ENCODE measurements around the gene ADAMTS6.

DNA sequence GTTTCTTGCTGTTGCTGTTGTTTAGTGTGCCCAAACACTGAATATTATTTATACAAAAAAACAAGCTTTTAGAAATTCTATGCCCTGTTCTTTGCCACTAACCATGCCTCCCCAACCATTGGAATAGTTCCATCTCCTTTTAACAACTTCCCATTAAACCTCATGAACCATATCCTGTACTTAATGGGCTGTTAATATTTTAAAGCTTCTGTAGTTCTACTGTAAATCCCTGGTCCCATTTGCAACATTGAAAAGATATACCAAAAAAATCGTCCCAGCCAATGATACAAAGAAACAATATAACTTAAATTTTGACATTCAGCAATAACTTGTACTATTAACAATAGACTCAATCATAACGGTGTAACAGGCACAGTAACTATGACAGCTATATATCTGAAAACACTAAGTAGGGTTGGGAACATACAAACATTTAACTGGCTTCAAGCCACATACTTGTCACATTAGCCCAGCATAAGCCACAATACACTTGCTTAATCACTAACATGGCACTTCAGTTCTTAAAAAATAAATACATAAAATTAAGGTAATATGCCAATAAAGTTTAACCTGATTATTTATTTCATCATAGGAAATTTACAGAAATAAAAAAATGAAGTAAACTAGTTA, 86.1 kb downstream of the ADAMTS6 start:
- TF ChIP-seq, protein P1, sequence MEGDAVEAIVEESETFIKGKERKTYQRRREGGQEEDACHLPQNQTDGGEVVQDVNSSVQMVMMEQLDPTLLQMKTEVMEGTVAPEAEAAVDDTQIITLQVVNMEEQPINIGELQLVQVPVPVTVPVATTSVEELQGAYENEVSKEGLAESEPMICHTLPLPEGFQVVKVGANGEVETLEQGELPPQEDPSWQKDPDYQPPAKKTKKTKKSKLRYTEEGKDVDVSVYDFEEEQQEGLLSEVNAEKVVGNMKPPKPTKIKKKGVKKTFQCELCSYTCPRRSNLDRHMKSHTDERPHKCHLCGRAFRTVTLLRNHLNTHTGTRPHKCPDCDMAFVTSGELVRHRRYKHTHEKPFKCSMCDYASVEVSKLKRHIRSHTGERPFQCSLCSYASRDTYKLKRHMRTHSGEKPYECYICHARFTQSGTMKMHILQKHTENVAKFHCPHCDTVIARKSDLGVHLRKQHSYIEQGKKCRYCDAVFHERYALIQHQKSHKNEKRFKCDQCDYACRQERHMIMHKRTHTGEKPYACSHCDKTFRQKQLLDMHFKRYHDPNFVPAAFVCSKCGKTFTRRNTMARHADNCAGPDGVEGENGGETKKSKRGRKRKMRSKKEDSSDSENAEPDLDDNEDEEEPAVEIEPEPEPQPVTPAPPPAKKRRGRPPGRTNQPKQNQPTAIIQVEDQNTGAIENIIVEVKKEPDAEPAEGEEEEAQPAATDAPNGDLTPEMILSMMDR (IDR thresholded peaks at IDR 0.05): no peak
- TF ChIP-seq, protein P2, sequence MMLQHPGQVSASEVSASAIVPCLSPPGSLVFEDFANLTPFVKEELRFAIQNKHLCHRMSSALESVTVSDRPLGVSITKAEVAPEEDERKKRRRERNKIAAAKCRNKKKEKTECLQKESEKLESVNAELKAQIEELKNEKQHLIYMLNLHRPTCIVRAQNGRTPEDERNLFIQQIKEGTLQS (CRISPR knock-in tag; conservative IDR thresholded peaks at IDR 0.05): no peak
- TF ChIP-seq, protein P3, sequence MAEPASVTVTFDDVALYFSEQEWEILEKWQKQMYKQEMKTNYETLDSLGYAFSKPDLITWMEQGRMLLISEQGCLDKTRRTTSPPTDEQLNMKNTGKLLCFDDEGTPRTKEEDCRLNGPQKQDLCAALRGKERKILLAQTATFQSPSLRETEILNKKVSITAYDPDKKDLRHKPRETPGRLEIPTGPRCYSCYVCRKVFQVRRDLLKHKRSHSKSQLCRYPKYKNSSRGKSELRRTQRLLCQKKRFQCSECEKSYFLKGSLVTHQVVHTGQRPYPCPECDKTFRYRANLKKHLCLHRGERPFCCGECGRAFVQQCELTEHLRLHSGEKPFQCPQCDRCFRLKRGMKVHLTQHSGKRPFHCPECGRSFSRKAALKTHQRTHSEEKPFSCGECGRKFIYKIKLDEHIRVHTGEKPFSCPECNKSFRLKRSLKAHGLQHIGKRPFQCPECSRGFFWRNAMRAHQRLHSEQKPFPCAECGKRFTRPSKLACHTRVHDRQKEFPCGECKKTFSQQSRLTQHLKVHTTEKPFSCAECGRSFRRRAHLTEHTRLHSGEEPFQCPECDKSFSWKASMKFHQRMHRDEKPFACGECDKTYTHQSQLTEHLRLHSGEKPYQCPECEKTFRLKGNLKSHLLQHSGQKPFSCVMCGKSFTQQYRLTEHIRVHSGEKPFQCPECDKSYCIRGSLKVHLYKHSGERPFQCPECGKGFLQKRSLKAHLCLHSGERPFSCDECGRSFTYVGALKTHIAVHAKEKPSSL (CRISPR knock-in tag; conservative IDR thresholded peaks at IDR 0.05): no peak
- TF ChIP-seq, protein P4, sequence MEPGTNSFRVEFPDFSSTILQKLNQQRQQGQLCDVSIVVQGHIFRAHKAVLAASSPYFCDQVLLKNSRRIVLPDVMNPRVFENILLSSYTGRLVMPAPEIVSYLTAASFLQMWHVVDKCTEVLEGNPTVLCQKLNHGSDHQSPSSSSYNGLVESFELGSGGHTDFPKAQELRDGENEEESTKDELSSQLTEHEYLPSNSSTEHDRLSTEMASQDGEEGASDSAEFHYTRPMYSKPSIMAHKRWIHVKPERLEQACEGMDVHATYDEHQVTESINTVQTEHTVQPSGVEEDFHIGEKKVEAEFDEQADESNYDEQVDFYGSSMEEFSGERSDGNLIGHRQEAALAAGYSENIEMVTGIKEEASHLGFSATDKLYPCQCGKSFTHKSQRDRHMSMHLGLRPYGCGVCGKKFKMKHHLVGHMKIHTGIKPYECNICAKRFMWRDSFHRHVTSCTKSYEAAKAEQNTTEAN (CRISPR knock-in tag; IDR thresholded peaks at IDR 0.05): no peak
- TF ChIP-seq NR3C1 (CRISPR knock-in tag; conservative IDR thresholded peaks at IDR 0.05; ENCODE audit: low read depth) (no peak), ZNF423 (CRISPR knock-in tag; IDR thresholded peaks at IDR 0.05) (no peak), ELF4 (CRISPR knock-in tag; IDR thresholded peaks at IDR 0.05; ENCODE audit: low read depth) (no peak), RELA (CRISPR knock-in tag; IDR thresholded peaks at IDR 0.05; ENCODE audit: borderline replicate concordance) (no peak), ATF1 (CRISPR knock-in tag; IDR thresholded peaks at IDR 0.05) (no peak), ZNF232 (CRISPR knock-in tag; IDR thresholded peaks at IDR 0.05) (no peak)
- TF ChIP-seq, protein P5, sequence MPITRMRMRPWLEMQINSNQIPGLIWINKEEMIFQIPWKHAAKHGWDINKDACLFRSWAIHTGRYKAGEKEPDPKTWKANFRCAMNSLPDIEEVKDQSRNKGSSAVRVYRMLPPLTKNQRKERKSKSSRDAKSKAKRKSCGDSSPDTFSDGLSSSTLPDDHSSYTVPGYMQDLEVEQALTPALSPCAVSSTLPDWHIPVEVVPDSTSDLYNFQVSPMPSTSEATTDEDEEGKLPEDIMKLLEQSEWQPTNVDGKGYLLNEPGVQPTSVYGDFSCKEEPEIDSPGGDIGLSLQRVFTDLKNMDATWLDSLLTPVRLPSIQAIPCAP (CRISPR knock-in tag; IDR thresholded peaks at IDR 0.05): no peak
